HG03457 (cell line): ENCODE results near the gene SLC9A1.

Source experiments
- ATAC-seq: cut with Tn5 transposase; IDR thresholded peaks from one replicate; pipeline ENCODE4 v1.9.1; 2021; ENCODE audit warnings: moderate number of reproducible peaks; ENCODE audit not compliant: unreplicated experiment

The SLC9A1 gene

DNA sequence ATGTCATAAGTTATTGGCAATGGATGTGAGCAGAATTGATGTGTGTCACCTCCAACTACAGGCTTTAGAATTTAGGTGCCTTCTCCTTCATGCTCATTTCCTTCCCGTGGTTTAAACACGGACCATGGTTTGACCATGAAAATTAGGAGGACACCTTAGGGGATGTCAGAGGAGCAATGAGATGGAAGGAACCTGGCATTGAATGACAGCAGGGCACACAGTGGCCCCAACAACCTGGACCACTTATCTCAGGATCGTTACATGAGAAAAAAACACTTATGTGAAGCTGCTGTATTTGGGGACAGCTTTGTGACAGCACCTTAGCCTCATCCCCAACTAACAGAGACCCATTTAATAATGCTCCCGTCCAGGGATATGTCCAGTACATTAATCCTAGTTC lies 70.8 kb downstream of the SLC9A1 start:
- ATAC-seq, result no peak

DNA sequence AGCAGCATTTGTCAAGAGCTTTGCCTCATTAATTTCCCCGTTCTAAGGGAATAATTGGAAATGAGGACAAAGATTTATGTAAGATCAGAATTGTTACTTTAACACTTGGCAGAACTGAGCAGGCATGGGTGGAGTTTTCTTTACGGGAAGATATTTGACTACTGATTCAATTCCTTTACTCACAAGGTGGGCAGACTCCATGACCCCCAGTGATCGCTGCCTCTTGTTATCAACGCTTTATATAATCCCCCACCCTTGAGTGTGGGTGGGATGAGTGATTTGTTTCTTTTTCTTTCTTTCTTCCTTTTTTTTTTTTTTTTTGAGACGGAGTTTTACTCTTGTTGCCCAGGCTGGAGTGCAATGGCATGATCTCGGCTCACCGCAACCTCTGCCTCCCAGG lies 77.0 kb downstream of the SLC9A1 start:
- ATAC-seq, result no peak

- ATAC-seq, result no peak
These were observed 78.1 kb downstream of the SLC9A1 start for GRCh38 chr1:27076803-27077202.

DNA sequence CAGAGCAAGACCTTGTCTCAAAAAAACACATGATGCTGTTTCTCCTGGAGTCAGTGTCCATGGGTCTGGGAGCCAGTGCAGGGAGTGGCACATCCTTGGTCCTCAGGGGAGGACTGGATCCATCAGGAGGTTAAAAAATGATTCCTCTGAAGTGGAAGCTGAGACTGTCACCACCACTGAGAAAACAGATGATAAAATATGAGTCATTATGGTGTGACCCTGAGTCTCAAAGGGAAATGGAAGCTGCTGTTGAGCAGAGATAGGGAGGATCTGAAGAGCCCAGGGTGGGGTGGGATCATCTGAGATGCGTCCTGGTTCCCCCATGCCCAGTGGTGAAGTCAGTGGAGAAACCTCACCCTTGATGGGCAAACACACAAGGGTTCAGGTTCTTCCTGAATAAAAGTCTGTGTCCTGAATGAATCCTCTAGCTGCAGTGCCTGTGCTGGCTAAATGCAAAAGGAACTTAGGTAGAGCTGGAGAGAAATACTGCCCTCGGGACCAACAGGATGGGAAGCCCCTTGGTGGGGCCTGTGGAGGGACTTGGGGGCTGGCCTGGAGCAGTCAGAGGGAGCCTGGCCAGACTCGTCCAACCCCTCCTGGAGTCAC lies 80.6 kb downstream of the SLC9A1 start:
- ATAC-seq, result no peak

DNA sequence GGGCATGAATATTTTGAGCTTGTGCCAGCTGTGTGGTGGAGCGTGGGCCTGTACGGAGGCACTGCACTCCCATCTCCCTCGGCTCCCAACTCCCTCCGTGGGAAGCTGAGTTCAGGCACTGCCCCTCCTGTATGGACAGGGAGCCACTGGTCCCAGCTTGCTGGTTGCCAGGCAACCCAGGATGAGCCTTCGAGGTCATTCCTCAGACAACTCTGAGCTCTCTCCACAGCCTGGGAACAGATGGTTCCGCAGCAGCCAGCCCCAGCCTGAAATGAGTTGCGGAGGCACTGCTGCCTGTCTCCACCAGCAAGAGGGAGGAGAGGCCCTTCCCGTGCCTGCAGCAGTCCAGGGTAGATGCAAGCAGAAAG lies 83.9 kb downstream of the SLC9A1 start:
- ATAC-seq, result no peak

GRCh38 chr1:27070390-27071048 lies 84.4 kb downstream of the SLC9A1 start:
- no peak for ATAC-seq

GRCh38 chr1:27068922-27069321 lies 86.0 kb downstream of the SLC9A1 start:
- ATAC-seq, result no peak

GRCh38 chr1:27065999-27066630 lies 88.8 kb downstream of the SLC9A1 start:
- no peak for ATAC-seq

- no peak for ATAC-seq
These were observed 94.0 kb downstream of the SLC9A1 start for GRCh38 chr1:27060891-27061290.

- ATAC-seq, result no peak
These were observed 95.8 kb downstream of the SLC9A1 start for GRCh38 chr1:27058966-27059669.

GRCh38 chr1:27057801-27058625 lies 96.9 kb downstream of the SLC9A1 start:
- no peak for ATAC-seq

GRCh38 chr1:27057389-27057788 lies 97.5 kb downstream of the SLC9A1 start:
- ATAC-seq, result no peak

- no peak for ATAC-seq
These were observed 100.8 kb downstream of the SLC9A1 start for GRCh38 chr1:27053977-27054753.

DNA sequence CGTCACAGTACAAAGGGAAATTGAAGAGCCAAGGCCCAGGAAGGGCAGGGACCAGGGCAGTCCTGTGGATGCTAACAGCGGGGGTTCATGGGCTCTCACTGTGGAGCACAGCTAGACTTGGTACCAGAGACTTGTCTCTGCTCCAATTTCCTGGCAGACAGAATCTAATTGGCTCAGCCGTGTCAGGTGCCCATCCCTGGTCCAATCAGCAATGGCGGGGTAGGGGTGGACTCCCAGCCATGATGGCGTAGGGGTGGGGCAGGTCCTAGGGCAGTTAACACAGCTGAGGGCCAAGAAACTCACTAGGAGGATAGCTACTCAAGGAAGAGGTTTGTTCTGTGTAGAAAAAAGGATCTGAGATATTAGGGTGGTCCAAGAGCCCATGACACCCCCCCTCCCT lies 102.4 kb downstream of the SLC9A1 start:
- ATAC-seq, result no peak

- no peak for ATAC-seq
These were observed 105.3 kb downstream of the SLC9A1 start for GRCh38 chr1:27049607-27050006.

DNA sequence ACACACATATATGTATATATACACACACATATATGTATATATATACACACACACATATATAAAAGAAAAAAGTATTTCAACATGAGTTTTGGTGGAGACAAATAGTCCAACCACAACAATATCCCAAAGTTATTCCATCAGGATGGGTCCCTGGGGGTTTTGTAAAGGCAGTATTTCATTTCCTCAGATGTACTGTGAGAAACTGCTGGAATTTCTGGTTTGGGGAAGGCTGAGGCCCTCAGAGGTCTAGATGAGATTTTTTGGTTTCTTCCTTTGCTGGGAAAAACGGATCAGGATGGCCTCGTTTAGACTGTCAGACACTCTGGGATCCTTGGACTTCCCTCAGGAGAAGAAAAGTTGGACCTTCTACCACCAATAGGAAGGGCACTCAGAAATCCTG lies 105.8 kb downstream of the SLC9A1 start:
- ATAC-seq, result no peak
